Ovary (tissue), 3 donors: ENCODE data around the gene PBX4.

Experiments
- CTCF ChIP-seq, 3 donors: fragments of 450-650 bp in 2 of 3; fragments of 200-600 bp in 1 of 3; IDR thresholded peaks; one replicate each; pipeline versions ENCODE4 v1.5.1 to v1.8.0; 2016 to 2022; ENCODE audit warnings: antibody characterized with exemption in 3 of 3, mild to moderate bottlenecking in 1 of 3
- EP300 ChIP-seq: sonication (generic); formaldehyde crosslinking; IDR thresholded peaks from one replicate; pipeline ENCODE4 v1.6.1; 2017; ENCODE audit warnings: antibody characterized with exemption
- donor health status: DM: no; HTN: no; CAD: no.

- TF ChIP-seq CTCF (IDR thresholded peaks at IDR 0.05) (no peak), EP300 (no peak)
These were observed 18.2 kb upstream of the PBX4 start for GRCh38 chr19:19636573-19637185.
